Effector memory CD4-positive, alpha-beta T cell (primary cell): ENCODE results near the gene ITIH4.

Source experiments
- DNase-seq, 3 donors: peaks; one replicate each; pipeline ENCODE4 v3.0.0-alpha.2; 2020
- H3K27ac ChIP-seq: 2 replicates; pipeline ENCODE4 v1.7.0; 2013; ENCODE audit warnings: mild to moderate bottlenecking, low read length, moderate library complexity; ENCODE audit not compliant: insufficient read depth, poor library complexity, severe bottlenecking
- H3K27me3 ChIP-seq: replicated peaks from 2 replicates; pipeline ENCODE4 v1.7.0; 2013; ENCODE audit warnings: mild to moderate bottlenecking, low read length; ENCODE audit not compliant: insufficient read depth, control insufficient read depth, poor library complexity, severe bottlenecking
- H3K36me3 ChIP-seq: 2 replicates; pipeline ENCODE4 v1.7.0; 2013; ENCODE audit warnings: mild to moderate bottlenecking, low read length, moderate library complexity; ENCODE audit not compliant: control insufficient read depth, insufficient read depth
- H3K4me1 ChIP-seq: 2 replicates; pipeline ENCODE4 v1.7.0; 2013; ENCODE audit warnings: low read length, mild to moderate bottlenecking; ENCODE audit not compliant: control insufficient read depth, insufficient read depth, poor library complexity, severe bottlenecking
- H3K4me3 ChIP-seq: 2 replicates; pipeline ENCODE4 v1.7.0; 2013; ENCODE audit warnings: low read length, low read depth, mild to moderate bottlenecking; ENCODE audit not compliant: insufficient read depth, poor library complexity, severe bottlenecking
- H3K9me3 ChIP-seq: 2 replicates; pipeline ENCODE4 v1.7.0; 2013; ENCODE audit warnings: mild to moderate bottlenecking, low read length, moderate library complexity; ENCODE audit not compliant: control insufficient read depth

ITIH4 gene

DNA sequence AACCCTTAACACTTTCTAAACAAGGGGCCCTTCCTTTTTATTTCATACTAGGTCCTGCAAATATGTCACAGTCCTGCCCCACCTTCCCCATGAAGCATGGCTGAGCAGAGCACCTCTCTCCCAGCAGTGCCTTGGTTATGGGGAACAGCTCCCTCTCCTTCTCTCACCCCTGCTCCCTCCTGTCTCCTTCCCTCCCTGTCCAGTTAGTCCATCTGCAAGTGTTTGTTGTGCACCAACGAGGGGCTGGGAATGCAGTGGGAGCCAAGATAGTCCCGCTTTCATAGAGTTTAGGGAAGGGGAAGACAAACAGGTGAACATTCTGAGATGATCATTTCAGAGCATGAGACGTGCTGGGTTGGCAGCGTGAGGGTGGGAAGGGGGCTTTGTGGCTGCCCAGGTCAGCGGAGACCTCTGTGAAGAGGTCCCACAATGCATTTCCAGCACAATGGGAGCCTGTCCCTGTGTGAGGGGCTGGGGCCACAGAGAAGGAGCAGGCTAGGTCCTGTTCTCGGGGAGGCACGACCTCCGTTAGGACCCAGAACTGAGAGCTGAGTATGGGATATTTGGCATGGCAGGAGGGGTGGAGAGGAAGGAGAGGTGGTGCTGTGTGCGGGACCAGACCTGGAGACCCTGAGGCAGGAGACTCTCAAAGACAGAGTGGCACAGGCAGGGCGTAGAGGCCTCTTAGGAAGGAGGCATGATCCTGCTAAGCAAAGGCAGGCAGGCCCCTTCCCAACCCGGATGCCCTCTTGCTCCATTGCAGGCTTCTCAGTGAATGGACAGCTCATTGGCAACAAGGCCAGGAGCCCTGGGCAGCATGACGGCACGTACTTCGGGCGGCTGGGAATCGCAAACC is 41.4 kb downstream of the ITIH4 start:
- Histone ChIP-seq H3K9me3 (no peaks in the 10 kb centered on the region), H3K4me1 (no peaks in the 10 kb centered on the region), H3K27me3 (no peaks in the 10 kb centered on the region)

DNA sequence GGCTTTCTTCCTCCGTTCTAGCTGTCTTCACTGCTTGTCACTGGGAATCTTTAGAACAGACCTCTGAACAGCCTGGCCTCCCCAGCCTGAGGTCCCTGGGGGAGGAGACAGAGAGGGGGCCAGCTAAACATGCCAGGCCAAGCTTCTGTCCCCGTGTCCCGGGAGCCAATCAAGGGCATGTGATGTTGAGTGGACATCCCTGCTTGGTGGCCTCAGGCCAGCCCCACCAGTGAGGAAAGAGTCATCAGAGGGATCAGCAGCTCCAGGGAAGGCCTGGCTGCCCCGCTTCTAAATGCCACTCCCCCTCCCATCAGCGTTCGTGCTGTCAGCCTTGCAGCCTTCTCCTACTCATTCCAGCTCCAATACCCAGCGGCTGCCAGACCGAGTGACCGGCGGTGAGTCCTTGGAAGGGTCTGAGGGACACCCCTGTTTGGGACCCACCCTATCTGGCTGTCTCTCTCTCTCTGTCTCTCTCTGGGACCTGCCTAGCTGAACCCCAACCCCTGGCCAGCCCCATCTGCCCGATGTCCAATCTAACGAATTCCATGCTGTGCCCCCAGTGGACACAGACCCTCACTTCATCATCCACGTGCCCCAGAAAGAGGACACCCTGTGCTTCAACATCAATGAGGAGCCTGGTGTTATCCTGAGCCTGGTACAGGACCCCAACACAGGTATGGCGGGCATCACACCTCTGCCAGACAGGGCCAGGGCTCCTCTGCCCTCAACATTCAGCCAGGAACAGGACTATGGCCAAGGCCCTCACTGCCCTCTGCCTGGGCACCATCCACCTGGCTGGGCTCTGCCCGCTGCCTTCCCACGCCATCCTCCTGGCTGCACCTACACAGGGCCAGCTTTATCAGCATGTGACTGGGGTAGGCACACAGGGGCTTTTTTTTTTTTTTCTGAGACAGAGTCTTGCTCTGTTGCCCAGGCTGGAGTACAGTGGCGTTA is 42.5 kb downstream of the ITIH4 start:
- Histone ChIP-seq H3K27me3 (no peaks in the 10 kb centered on the region), H3K9me3 (no peaks in the 10 kb centered on the region), H3K27ac (no peak overlapping the region), H3K4me3 (no peak overlapping the region), H3K36me3 (no peaks in the 10 kb centered on the region), H3K4me1 (no peaks in the 10 kb centered on the region)
- no peak for DNase-seq

More for the DNA sequence above, 41.4 kb downstream of the ITIH4 start:
- no peaks in the 10 kb centered on the region for H3K36me3 ChIP-seq
- no peak overlapping the region for H3K4me3 ChIP-seq
- no peak overlapping the region for H3K27ac ChIP-seq
- no peak for DNase-seq

- DNase-seq = no peak
- H3K4me3 ChIP-seq = no peak overlapping the region
- no peaks in the 10 kb centered on the region for H3K4me1 ChIP-seq
- no peaks in the 10 kb centered on the region for H3K36me3 ChIP-seq
- no peaks in the 10 kb centered on the region for H3K27me3 ChIP-seq
- H3K9me3 ChIP-seq = no peaks in the 10 kb centered on the region
- H3K27ac ChIP-seq = no peak overlapping the region
Measured at GRCh38 chr3:52787246-52787645, 43.2 kb downstream of the ITIH4 start.

DNA sequence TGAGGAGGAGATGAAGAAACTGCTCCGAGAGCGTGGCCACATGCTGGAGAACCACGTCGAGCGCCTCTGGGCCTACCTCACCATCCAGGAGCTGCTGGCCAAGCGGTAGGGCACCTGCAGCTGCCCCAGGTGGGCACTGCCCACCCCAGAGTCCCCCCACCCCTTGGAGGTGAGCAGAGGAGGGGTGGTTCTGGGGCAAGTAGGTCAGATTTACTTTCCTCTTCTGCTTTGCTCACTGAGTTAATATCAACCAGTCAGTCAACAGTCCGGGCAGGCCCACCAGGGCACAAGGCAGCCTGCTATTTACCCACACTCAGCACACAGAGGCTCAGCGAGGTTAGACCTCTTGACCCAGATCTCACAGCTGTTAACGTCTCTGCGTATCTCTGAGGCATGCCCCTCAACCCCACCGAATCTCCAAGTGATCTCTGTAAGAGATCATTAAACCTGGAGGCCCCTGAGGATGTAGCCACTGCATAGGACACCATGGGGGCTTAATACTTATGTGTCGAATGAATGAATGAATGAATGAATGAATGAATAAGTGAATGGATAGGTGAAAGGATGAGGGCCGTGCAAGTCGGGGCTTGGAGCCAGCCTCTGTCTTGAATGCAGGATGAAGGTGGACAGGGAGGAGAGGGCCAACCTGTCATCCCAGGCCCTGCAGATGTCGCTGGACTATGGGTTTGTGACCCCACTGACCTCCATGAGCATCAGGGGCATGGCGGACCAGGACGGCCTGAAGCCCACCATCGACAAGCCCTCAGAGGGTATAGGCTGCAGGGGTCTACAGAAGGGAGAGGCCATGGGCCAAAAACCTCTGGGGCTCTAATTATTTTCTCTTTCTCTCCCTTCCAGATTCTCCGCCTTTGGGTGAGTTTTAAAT is 43.9 kb downstream of the ITIH4 start:
- H3K27ac ChIP-seq = no peak overlapping the region
- DNase-seq = no peak
- no peaks in the 10 kb centered on the region for H3K27me3 ChIP-seq
- no peak overlapping the region for H3K4me3 ChIP-seq
- H3K9me3 ChIP-seq = no peaks in the 10 kb centered on the region
- H3K36me3 ChIP-seq = no peaks in the 10 kb centered on the region
- H3K4me1 ChIP-seq = no peaks in the 10 kb centered on the region

DNA sequence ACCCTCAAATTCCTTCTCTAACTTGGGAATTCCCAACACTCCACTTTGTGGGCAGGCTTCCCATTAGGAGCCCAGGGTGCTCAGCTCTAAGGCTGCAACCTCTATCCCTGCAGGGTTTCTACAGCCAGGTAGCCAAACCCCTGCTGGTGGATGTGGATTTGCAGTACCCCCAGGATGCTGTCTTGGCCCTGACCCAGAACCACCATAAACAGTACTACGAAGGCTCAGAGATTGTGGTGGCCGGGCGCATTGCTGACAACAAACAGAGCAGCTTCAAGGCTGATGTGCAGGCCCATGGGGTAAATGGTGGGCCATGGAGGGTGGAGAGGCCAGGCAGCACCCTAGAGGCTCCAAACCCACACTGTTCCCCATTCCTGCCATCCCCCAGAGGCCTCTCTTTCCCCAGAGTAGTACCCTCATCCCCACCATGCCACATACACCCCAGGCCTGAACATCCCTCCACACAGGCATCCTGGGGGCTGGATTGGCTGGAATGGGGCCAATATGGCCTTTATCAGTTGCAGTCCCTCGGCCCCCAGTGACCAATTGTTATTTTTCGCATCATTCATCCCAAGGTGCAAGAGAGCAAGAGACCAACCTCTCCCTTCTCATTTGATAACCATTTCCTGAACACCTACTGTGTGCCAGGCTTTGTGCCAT is 45.4 kb downstream of the ITIH4 start:
- H3K27ac ChIP-seq = no peak overlapping the region
- DNase-seq = no peak

GRCh38 chr3:52784021-52784621 is 46.4 kb downstream of the ITIH4 start:
- no peaks in the 10 kb centered on the region for H3K27me3 ChIP-seq

More for the DNA sequence above, 45.4 kb downstream of the ITIH4 start:
- Histone ChIP-seq H3K9me3 (no peaks in the 10 kb centered on the region), H3K4me3 (no peak overlapping the region), H3K27me3 (no peaks in the 10 kb centered on the region), H3K4me1 (no peaks in the 10 kb centered on the region), H3K36me3 (no peaks in the 10 kb centered on the region)

GRCh38 chr3:52783211-52783555 is 47.3 kb downstream of the ITIH4 start:
- Histone ChIP-seq H3K27ac (no peak overlapping the region), H3K27me3 (no peaks in the 10 kb centered on the region), H3K36me3 (no peaks in the 10 kb centered on the region), H3K4me3 (no peak overlapping the region), H3K9me3 (no peaks in the 10 kb centered on the region), H3K4me1 (no peaks in the 10 kb centered on the region)
- DNase-seq = no peak

More at GRCh38 chr3:52784021-52784621, 46.4 kb downstream of the ITIH4 start:
- no peaks in the 10 kb centered on the region for H3K4me1 ChIP-seq
- H3K36me3 ChIP-seq = no peaks in the 10 kb centered on the region
- H3K27ac ChIP-seq = no peak overlapping the region
- no peaks in the 10 kb centered on the region for H3K9me3 ChIP-seq
- H3K4me3 ChIP-seq = no peak overlapping the region
- no peak for DNase-seq

- Histone ChIP-seq H3K36me3 (no peaks in the 10 kb centered on the region), H3K9me3 (no peaks in the 10 kb centered on the region), H3K4me3 (no peak overlapping the region), H3K4me1 (no peaks in the 10 kb centered on the region), H3K27ac (no peak overlapping the region), H3K27me3 (no peaks in the 10 kb centered on the region)
- DNase-seq = no peak
Measured at GRCh38 chr3:52782412-52783210, 47.9 kb downstream of the ITIH4 start.
